Stromal cell of bone marrow (primary cell): ENCODE results near the gene CACHD1.

Source experiments
- DNase-seq: peaks from one replicate; pipeline ENCODE4 v3.0.0-alpha.2; 2012; ENCODE audit warnings: low read depth

Gene CACHD1

GRCh38 chr1:64469977-64470664 is at the start of gene CACHD1:
CACHD1 (plus strand) TSS chr1:64470129; CDS start chr1:64470745, 616 bp downstream.
- peak; percentile 64 for DNase-seq

- peak; percentile 6 for DNase-seq
These were observed 48.6 kb upstream of the CACHD1 start for GRCh38 chr1:64421377-64421776.

- DNase-seq, result no peak
These were observed 46.4 kb upstream of the CACHD1 start for GRCh38 chr1:64423526-64423925.

- no peak for DNase-seq
These were observed 45.5 kb upstream of the CACHD1 start for GRCh38 chr1:64424412-64424811.

- no peak for DNase-seq
These were observed 44.4 kb upstream of the CACHD1 start for GRCh38 chr1:64425521-64425920.

GRCh38 chr1:64426681-64427080 is 43.2 kb upstream of the CACHD1 start:
- no peak for DNase-seq

- no peak for DNase-seq
These were observed 42.0 kb upstream of the CACHD1 start for GRCh38 chr1:64427879-64428278.

GRCh38 chr1:64433308-64433707 is 36.6 kb upstream of the CACHD1 start:
- no peak for DNase-seq

GRCh38 chr1:64433747-64434146 is 36.2 kb upstream of the CACHD1 start:
- DNase-seq, result no peak

GRCh38 chr1:64435000-64435399 is 34.9 kb upstream of the CACHD1 start:
- no peak for DNase-seq

- DNase-seq, result no peak
These were observed 32.5 kb upstream of the CACHD1 start for GRCh38 chr1:64437453-64437852.

GRCh38 chr1:64440183-64440826 is 29.6 kb upstream of the CACHD1 start:
- DNase-seq, result no peak

GRCh38 chr1:64451440-64451839 is 18.5 kb upstream of the CACHD1 start:
- DNase-seq, result no peak

- DNase-seq, result no peak
These were observed 16.2 kb upstream of the CACHD1 start for GRCh38 chr1:64453688-64454087.

GRCh38 chr1:64458915-64459314 is 11.0 kb upstream of the CACHD1 start:
- DNase-seq, result no peak

GRCh38 chr1:64459743-64460142 is 10.2 kb upstream of the CACHD1 start:
- no peak for DNase-seq

- DNase-seq, result no peak
These were observed 3.9 kb upstream of the CACHD1 start for GRCh38 chr1:64466033-64466432.

GRCh38 chr1:64469116-64469976 is 583 bp upstream of the CACHD1 start:
- DNase-seq, result no peak

GRCh38 chr1:64470665-64471217 is 812 bp downstream of the CACHD1 start:
- DNase-seq, result no peak

- DNase-seq, result no peak
These were observed 1.5 kb downstream of the CACHD1 start for GRCh38 chr1:64471218-64472039.

- DNase-seq, result no peak
These were observed 2.1 kb downstream of the CACHD1 start for GRCh38 chr1:64472040-64472376.

GRCh38 chr1:64472805-64473204 is 2.9 kb downstream of the CACHD1 start:
- DNase-seq, result no peak
